K562 (cell line): Measurements from ENCODE around the gene DMBT1. TPM values are rescaled to one million over a fixed set of nuclear protein-coding genes. Genes with fewer than 3 reads are reported as not detected.

Experiments
- ATAC-seq: fragments of 200-7000 bp; cut with Tn5 transposase; 3 replicates; pipeline ENCODE4 v1.9.1; 2020; ENCODE audit warnings: moderate library complexity
- BruUV-seq: library from RNA; stranded (reverse); fragments of 400-500 nt; replicated peaks from 2 replicates; lab custom pipeline; 2021; lab: Mats Ljungman, UMichigan
- CTCF ChIA-PET: fragments of 300-600 bp; formaldehyde crosslinking; extraction: SDS; loops from one replicate; lab custom pipeline; 2021; ENCODE audit warnings: low intra/inter-chr PET ratio; lab: Yijun Ruan, JAX
- POLR2A ChIA-PET: fragments of 300-600, 350-650 bp; sonication (Branson Sonifier 250); formaldehyde crosslinking; extraction: SDS; loops from one replicate; lab custom pipeline; 2021; ENCODE audit warnings: antibody characterized with exemption, inconsistent platforms; lab: Yijun Ruan, JAX
- DNase-seq, 4 experiments: peaks; one replicate each; pipeline versions ENCODE4 v3.0.0 to v3.0.0-alpha.2; 2011 to 2018; ENCODE audit warnings: low spot score in 3 of 4, mixed read lengths in 3 of 4; ENCODE audit errors: extremely low read depth in 1 of 4
- FAIRE-seq: peaks from 2 replicates; lab custom pipeline; 2011; peaks lifted over from hg19 to GRCh38; lab: Jason Lieb, UNC
- H2AFZ ChIP-seq: 2 replicates; pipeline ENCODE4 v1.6.0; 2011; ENCODE audit warnings: low read depth, low read length, control low read depth, inconsistent platforms
- H3K27ac ChIP-seq: fragments of 200-600 bp; 3 replicates; pipeline ENCODE4 v1.8.0; 2011; ENCODE audit warnings: low read depth, mild to moderate bottlenecking, control low read depth, inconsistent platforms, low read length, moderate library complexity, mixed read lengths; ENCODE audit errors: extremely low read depth
- H3K27me3 ChIP-seq, 2 experiments: fragments of 300-600 bp in 1 of 2; 2 replicates in 1 of 2; 3 replicates in 1 of 2; pipeline versions ENCODE4 v1.6.0 to v1.8.0; 2011; ENCODE audit warnings: inconsistent platforms in 2 of 2, low read length in 2 of 2, mild to moderate bottlenecking in 1 of 2, mixed read lengths in 1 of 2, moderate library complexity in 1 of 2; ENCODE audit not compliant: control insufficient read depth in 2 of 2, insufficient read depth in 2 of 2
- H3K36me3 ChIP-seq: fragments of 300-600 bp; 3 replicates; pipeline ENCODE4 v1.8.0; 2011; ENCODE audit warnings: mild to moderate bottlenecking, low read length, inconsistent platforms; ENCODE audit not compliant: control insufficient read depth, insufficient read depth
- H3K4me1 ChIP-seq, 2 experiments: fragments of 200-600 bp in 1 of 2; replicated peaks in 1 of 2; 2 replicates in 1 of 2; 3 replicates in 1 of 2; pipeline versions ENCODE4 v1.5.1 to v1.8.0; 2011; ENCODE audit warnings: inconsistent platforms in 2 of 2, low read length in 2 of 2, mild to moderate bottlenecking in 1 of 2, mixed read lengths in 1 of 2, moderate library complexity in 1 of 2; ENCODE audit not compliant: control insufficient read depth in 2 of 2, insufficient read depth in 2 of 2
- H3K4me2 ChIP-seq: 2 replicates; pipeline ENCODE4 v1.6.1; 2011; ENCODE audit warnings: low read length, control low read depth, inconsistent platforms, mixed read lengths; ENCODE audit not compliant: insufficient read depth
- H3K4me3 ChIP-seq: fragments of 200-600 bp; sonication (generic), shearing (Covaris generic); 2 replicates; pipeline ENCODE4 v1.5.1; 2016; ENCODE audit warnings: control low read depth, inconsistent platforms
- H3K79me2 ChIP-seq: fragments of 200-600 bp; 3 replicates; pipeline ENCODE4 v1.8.0; 2011; ENCODE audit warnings: low read length, inconsistent platforms; ENCODE audit not compliant: control insufficient read depth, insufficient read depth
- H3K9ac ChIP-seq, 2 experiments: 2 replicates each; pipeline versions ENCODE4 v1.6.0 to v1.6.1; 2011; ENCODE audit warnings: low read depth in 2 of 2, low read length in 2 of 2, control low read depth in 1 of 2, inconsistent platforms in 1 of 2, mild to moderate bottlenecking in 1 of 2, mixed read lengths in 1 of 2; ENCODE audit not compliant: insufficient read depth in 1 of 2
- H3K9me1 ChIP-seq: one replicate; pipeline ENCODE4 v1.6.0; 2011; ENCODE audit warnings: inconsistent platforms, mild to moderate bottlenecking, low read length, moderate library complexity; ENCODE audit not compliant: control insufficient read depth, insufficient read depth
- H3K9me3 ChIP-seq: replicated peaks from 2 replicates; pipeline ENCODE4 v1.5.1; 2011; ENCODE audit warnings: low read depth, low read length, inconsistent platforms; ENCODE audit not compliant: control insufficient read depth, insufficient read depth
- H4K20me1 ChIP-seq: replicated peaks from 2 replicates; pipeline ENCODE4 v1.6.1; 2011; ENCODE audit warnings: low read length, inconsistent platforms, mixed read lengths; ENCODE audit not compliant: control insufficient read depth, insufficient read depth
- CREBBP ChIP-seq: IDR thresholded peaks from one replicate; pipeline ENCODE4 v1.6.1; 2012; ENCODE audit warnings: low read depth, mild to moderate bottlenecking, control low read depth, inconsistent platforms, low read length
- CSDE1 ChIP-seq, 2 experiments: fragments of 450-650 bp; IDR thresholded peaks; 2 replicates each; pipeline ENCODE4 v1.6.1; 2016; ENCODE audit warnings: mild to moderate bottlenecking in 1 of 2
- DACH1 ChIP-seq: fragments of 450-650 bp; IDR thresholded peaks from 2 replicates; pipeline ENCODE4 v1.6.1; 2018; ENCODE audit not compliant: partially characterized antibody
- MED1 ChIP-seq: sonication (generic); formaldehyde crosslinking; IDR thresholded peaks from 2 replicates; pipeline ENCODE4 v1.8.1; 2023; ENCODE audit warnings: missing genetic modification reagents, borderline replicate concordance
- MYNN ChIP-seq, 2 experiments: sonication (generic); formaldehyde crosslinking in 1 of 2; IDR thresholded peaks; 2 replicates each; pipeline versions ENCODE4 v1.5.0 to v1.6.1; 2016 to 2020; ENCODE audit warnings: antibody characterized with exemption in 1 of 2, missing genetic modification reagents in 1 of 2
- PTBP1 ChIP-seq: fragments of 200-400 bp; formaldehyde crosslinking; IDR thresholded peaks from 2 replicates; pipeline ENCODE4 v1.6.1; 2017; ENCODE audit warnings: low read depth, low read length
- RBM14 ChIP-seq: fragments of 200-400 bp; formaldehyde crosslinking; IDR thresholded peaks from 2 replicates; pipeline ENCODE4 v1.6.1; 2018; ENCODE audit warnings: low read depth, mild to moderate bottlenecking, low read length, moderate library complexity, borderline replicate concordance; ENCODE audit not compliant: insufficient read depth
- TAF15 ChIP-seq: fragments of 200-400 bp; formaldehyde crosslinking; IDR thresholded peaks from 2 replicates; pipeline ENCODE4 v1.6.1; 2017; ENCODE audit warnings: mild to moderate bottlenecking, low read depth, low read length, moderate library complexity
- TCF7 ChIP-seq: sonication (generic); IDR thresholded peaks from 2 replicates; pipeline ENCODE4 v1.6.1; 2016; ENCODE audit warnings: antibody characterized with exemption, borderline replicate concordance
- ZBTB17 ChIP-seq: fragments of 450-650 bp; formaldehyde crosslinking; IDR thresholded peaks from 2 replicates; pipeline ENCODE4 v1.4.0; 2020; ENCODE audit warnings: mild to moderate bottlenecking
- ZBTB7A ChIP-seq: IDR thresholded peaks from 2 replicates; pipeline ENCODE4 v1.6.1; 2011; ENCODE audit warnings: low read depth, mild to moderate bottlenecking, low read length, moderate library complexity, borderline replicate concordance; ENCODE audit not compliant: control insufficient read depth
- ZNF12 ChIP-seq: sonication (generic); formaldehyde crosslinking; IDR thresholded peaks from 2 replicates; pipeline ENCODE4 v1.4.0; 2020; ENCODE audit warnings: mild to moderate bottlenecking, missing genetic modification reagents
- ZNF253 ChIP-seq: fragments of 250-450 bp; sonication (Bioruptor Pico); conservative IDR thresholded peaks from 2 replicates; pipeline ENCODE4 v1.6.1; 2021; ENCODE audit warnings: mild to moderate bottlenecking
- ZNF384 ChIP-seq: IDR thresholded peaks from 2 replicates; pipeline ENCODE4 v1.6.1; 2012; ENCODE audit warnings: low read depth, low read length, improper control_type of control experiment
- WGBS: fragments of 100-300 bp; shearing (Covaris generic); methylation state at CpG from one replicate; pipeline ENCODE4 v1.1.6; 2016; ENCODE audit warnings: low coverage, mixed read lengths; ENCODE audit not compliant: insufficient coverage; ENCODE audit errors: missing lambda C conversion rate; 5-methylcytosine and 5-hydroxymethylcytosine counted together
- in situ Hi-C: fragments of 300-500 bp; cut with MboI; formaldehyde crosslinking; loops from 4 replicates; pipeline ENCODE4 v1.15.0; 2018; ENCODE audit warnings: inconsistent platforms, mixed read lengths
- intact Hi-C: fragments of 100-400 bp; cut with micrococcal nuclease; formaldehyde crosslinking; loops from 2 replicates; pipeline ENCODE4 v1.14.2; 2022
- polyA plus RNA-seq, 8 experiments: library from polyadenylated mRNA; depleted of rRNA in 4 of 8; stranded (reverse) in 5 of 8; unstranded in 3 of 8; fragments of >200 nt; fragmentation: Nextera tagmentation in 2 of 8; fragmentation: Illumina TruSeq in 1 of 8; extraction: Ambion mirVana in 2 of 8; extraction: Trizol in 1 of 8; gene quantifications; 2 replicates each; pipeline versions ENCODE4 v1.2.1 to v1.2.3, GENCODE V29; 2011 to 2014; ENCODE audit warnings: inconsistent platforms in 1 of 8, missing spikeins in 1 of 8
- total RNA-seq, 7 experiments: library from RNA; depleted of rRNA in 6 of 7; stranded (reverse); fragments of >200 nt in 6 of 7; fragmentation: Illumina TruSeq in 2 of 7; extraction: Trizol in 2 of 7; gene quantifications; 2 replicates each; pipeline versions ENCODE4 v1.2.1 to v1.2.3, GENCODE V29; 2011 to 2021; ENCODE audit warnings: low replicate concordance in 1 of 7
- TF ChIP-seq, protein P1 (sequence below): fragments of 450-650 bp; IDR thresholded peaks from 2 replicates; pipeline ENCODE4 v1.6.1; 2017; ENCODE audit warnings: antibody characterized with exemption, mild to moderate bottlenecking
- TF ChIP-seq, protein P2 (sequence below), 2 experiments: fragments of 450-650 bp in 1 of 2; IDR thresholded peaks; 2 replicates each; pipeline ENCODE4 v1.6.1; 2011 to 2017; ENCODE audit warnings: low read depth in 2 of 2, antibody characterized with exemption in 1 of 2, borderline replicate concordance in 1 of 2, low read length in 1 of 2, mild to moderate bottlenecking in 1 of 2, mixed read lengths in 1 of 2; ENCODE audit not compliant: control insufficient read depth in 1 of 2

DMBT1 gene
- total and polyA plus RNA-seq, 9 of the 15 experiments (the other 6 are each of a cell fraction or from before 2014, with no cell fraction given) = 0.01 to 0.07 TPM; not detected in 7

- no peak for DNase-seq
- no peaks in the 10 kb centered on the region for H4K20me1 ChIP-seq
- H3K27me3 ChIP-seq = no peaks in the 10 kb centered on the region
- no TSS peak for BruUV-seq
- no peak overlapping the region for H3K27ac ChIP-seq
- H2AFZ ChIP-seq = no peak overlapping the region
- FAIRE-seq = no peak
- TF ChIP-seq, protein P1, sequence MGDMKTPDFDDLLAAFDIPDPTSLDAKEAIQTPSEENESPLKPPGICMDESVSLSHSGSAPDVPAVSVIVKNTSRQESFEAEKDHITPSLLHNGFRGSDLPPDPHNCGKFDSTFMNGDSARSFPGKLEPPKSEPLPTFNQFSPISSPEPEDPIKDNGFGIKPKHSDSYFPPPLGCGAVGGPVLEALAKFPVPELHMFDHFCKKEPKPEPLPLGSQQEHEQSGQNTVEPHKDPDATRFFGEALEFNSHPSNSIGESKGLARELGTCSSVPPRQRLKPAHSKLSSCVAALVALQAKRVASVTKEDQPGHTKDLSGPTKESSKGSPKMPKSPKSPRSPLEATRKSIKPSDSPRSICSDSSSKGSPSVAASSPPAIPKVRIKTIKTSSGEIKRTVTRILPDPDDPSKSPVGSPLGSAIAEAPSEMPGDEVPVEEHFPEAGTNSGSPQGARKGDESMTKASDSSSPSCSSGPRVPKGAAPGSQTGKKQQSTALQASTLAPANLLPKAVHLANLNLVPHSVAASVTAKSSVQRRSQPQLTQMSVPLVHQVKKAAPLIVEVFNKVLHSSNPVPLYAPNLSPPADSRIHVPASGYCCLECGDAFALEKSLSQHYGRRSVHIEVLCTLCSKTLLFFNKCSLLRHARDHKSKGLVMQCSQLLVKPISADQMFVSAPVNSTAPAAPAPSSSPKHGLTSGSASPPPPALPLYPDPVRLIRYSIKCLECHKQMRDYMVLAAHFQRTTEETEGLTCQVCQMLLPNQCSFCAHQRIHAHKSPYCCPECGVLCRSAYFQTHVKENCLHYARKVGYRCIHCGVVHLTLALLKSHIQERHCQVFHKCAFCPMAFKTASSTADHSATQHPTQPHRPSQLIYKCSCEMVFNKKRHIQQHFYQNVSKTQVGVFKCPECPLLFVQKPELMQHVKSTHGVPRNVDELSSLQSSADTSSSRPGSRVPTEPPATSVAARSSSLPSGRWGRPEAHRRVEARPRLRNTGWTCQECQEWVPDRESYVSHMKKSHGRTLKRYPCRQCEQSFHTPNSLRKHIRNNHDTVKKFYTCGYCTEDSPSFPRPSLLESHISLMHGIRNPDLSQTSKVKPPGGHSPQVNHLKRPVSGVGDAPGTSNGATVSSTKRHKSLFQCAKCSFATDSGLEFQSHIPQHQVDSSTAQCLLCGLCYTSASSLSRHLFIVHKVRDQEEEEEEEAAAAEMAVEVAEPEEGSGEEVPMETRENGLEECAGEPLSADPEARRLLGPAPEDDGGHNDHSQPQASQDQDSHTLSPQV = no peak
- TF ChIP-seq ZNF253 = no peak
- TF ChIP-seq TCF7 = no peak
- TF ChIP-seq DACH1 = no peak
- TF ChIP-seq CREBBP = no peak
- TF ChIP-seq MYNN (IDR thresholded peaks at IDR 0.05) = no peak
- no peak for TF ChIP-seq MYNN (CRISPR knock-in tag; IDR thresholded peaks at IDR 0.05)
- TF ChIP-seq RBM14 = no peak
- TF ChIP-seq ZNF384 = no peak
- no peak for TF ChIP-seq ZNF12 (CRISPR knock-in tag)
- TF ChIP-seq ZBTB7A = no peak
- no peak for TF ChIP-seq PTBP1
- TF ChIP-seq MED1 (CRISPR knock-in tag) = no peak
- no peak for TF ChIP-seq CSDE1 (IDR thresholded peaks at IDR 0.05)
- TF ChIP-seq, protein P2, sequence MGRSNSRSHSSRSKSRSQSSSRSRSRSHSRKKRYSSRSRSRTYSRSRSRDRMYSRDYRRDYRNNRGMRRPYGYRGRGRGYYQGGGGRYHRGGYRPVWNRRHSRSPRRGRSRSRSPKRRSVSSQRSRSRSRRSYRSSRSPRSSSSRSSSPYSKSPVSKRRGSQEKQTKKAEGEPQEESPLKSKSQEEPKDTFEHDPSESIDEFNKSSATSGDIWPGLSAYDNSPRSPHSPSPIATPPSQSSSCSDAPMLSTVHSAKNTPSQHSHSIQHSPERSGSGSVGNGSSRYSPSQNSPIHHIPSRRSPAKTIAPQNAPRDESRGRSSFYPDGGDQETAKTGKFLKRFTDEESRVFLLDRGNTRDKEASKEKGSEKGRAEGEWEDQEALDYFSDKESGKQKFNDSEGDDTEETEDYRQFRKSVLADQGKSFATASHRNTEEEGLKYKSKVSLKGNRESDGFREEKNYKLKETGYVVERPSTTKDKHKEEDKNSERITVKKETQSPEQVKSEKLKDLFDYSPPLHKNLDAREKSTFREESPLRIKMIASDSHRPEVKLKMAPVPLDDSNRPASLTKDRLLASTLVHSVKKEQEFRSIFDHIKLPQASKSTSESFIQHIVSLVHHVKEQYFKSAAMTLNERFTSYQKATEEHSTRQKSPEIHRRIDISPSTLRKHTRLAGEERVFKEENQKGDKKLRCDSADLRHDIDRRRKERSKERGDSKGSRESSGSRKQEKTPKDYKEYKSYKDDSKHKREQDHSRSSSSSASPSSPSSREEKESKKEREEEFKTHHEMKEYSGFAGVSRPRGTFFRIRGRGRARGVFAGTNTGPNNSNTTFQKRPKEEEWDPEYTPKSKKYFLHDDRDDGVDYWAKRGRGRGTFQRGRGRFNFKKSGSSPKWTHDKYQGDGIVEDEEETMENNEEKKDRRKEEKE (IDR thresholded peaks at IDR 0.05; ENCODE audit: borderline replicate concordance in 1 of 2, control insufficient read depth in 1 of 2, low read depth in 2 of 2, low read length in 1 of 2) = no peak
- TF ChIP-seq ZBTB17 (CRISPR knock-in tag) = no peak
- TF ChIP-seq TAF15 = no peak
- H3K4me3 ChIP-seq = no peak overlapping the region
- no peak for ATAC-seq
- no peaks in the 10 kb centered on the region for H3K9me3 ChIP-seq
- intact Hi-C loops = no loop called here
- no peak overlapping the region for H3K4me2 ChIP-seq
- ChIA-PET CTCF (no interaction called here), POLR2A (no interaction called here)
- 0% methylated on average over 4 of the region's 5 CpGs for WGBS
- no peaks in the 10 kb centered on the region for H3K9me1 ChIP-seq
- no peak overlapping the region for H3K9ac ChIP-seq
- no peaks in the 10 kb centered on the region for H3K36me3 ChIP-seq
- no peaks in the 10 kb centered on the region for H3K4me1 ChIP-seq
- no peaks in the 10 kb centered on the region for H3K79me2 ChIP-seq
- in situ Hi-C loops = no loop called here
Measured at GRCh38 chr10:122618461-122619165, 58.1 kb downstream of the DMBT1 start.
